Cardiac muscle cell (in vitro differentiated cells and primary cell): ENCODE data around the gene SMTN. TPM values are rescaled to one million over a fixed set of nuclear protein-coding genes. Genes with fewer than 3 reads are reported as not detected.
"Not testable (repeated sequence)": the region's sequence is repeated elsewhere in the genome, so short reads cannot be mapped to it uniquely, and the experiment has no call there.

Experiments
- DNase-seq, 2 donors: peaks; one replicate each; pipeline versions ENCODE4 v3.0.0 to v3.0.0-alpha.2; 2010 to 2017; ENCODE audit warnings: low read depth in 1 of 2, low spot score in 1 of 2
- H3K27ac ChIP-seq: fragments of 200-600 bp; sonication (generic); 2 replicates; pipeline ENCODE4 v1.5.1; 2016
- H3K27me3 ChIP-seq: fragments of 200-600 bp; sonication (generic); 2 replicates; pipeline ENCODE4 v1.6.0; 2016; ENCODE audit warnings: control low read depth
- H3K36me3 ChIP-seq: fragments of 200-600 bp; sonication (generic); 2 replicates; pipeline ENCODE4 v1.5.1; 2016; ENCODE audit warnings: control low read depth
- H3K4me1 ChIP-seq: fragments of 200-600 bp; sonication (generic); 2 replicates; pipeline ENCODE4 v1.8.1; 2017; ENCODE audit warnings: low read depth, mild to moderate bottlenecking, mixed run types
- H3K4me3 ChIP-seq: fragments of 200-600 bp; sonication (generic); 2 replicates; pipeline ENCODE4 v1.5.1; 2016; ENCODE audit warnings: mild to moderate bottlenecking
- H3K9me3 ChIP-seq: fragments of 200-600 bp; sonication (generic); 2 replicates; pipeline ENCODE4 v1.5.1; 2017; ENCODE audit warnings: low read depth, mild to moderate bottlenecking, control low read depth
- CTCF ChIP-seq: IDR thresholded peaks from 2 replicates; pipeline ENCODE4 v1.5.1; 2012; ENCODE audit warnings: low read depth, mild to moderate bottlenecking, low read length
- polyA plus RNA-seq: library from polyadenylated mRNA; unstranded; fragments of >200 nt; fragmentation: Nextera tagmentation; extraction: Ambion mirVana; gene quantifications from 2 replicates; pipeline ENCODE4 v1.2.1, GENCODE V29; 2016
- total RNA-seq: library from RNA; depleted of rRNA; stranded (reverse); fragments of >200 nt; gene quantifications from 2 replicates; pipeline ENCODE4 v1.2.3, GENCODE V29; 2016

SMTN gene
- total and polyA plus RNA-seq, 2 experiments from 2014 or later, result 33.9 to 72.0 TPM

DNA sequence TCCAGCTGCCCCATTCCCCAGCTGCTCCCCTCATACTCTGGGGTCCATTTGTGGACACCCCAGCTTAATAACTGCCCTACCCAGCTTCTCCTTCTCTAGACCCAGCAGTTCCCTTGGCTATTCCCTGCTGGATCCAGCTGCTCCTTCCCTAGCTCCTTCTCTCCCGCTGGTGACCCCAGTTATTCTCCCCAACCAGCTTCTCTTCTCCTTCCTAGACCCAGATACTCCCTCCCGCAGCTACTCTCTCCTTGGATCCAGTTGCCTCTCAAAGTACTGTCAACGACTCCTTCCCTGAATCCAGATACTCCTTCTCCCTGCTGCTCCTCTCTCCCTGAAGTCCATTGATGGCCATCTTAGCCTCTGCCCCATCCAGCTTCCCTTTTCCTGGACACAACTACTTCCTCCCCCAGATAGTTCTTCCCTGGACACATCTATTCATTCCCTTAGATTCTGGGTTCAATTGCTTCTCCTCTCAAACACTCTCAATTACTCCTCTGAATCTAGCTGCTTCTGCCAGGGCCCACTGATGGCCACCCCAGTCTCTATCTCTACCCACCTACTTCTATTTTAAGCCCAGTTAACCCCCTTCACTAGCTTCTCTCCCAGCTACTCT, 14.6 kb downstream of the SMTN start:
- Histone ChIP-seq H3K4me1 (peaks cover 13% of the 10 kb centered on the region), H3K36me3 (no peaks in the 10 kb centered on the region), H3K9me3 (no peaks in the 10 kb centered on the region), H3K27me3 (no peaks in the 10 kb centered on the region), H3K4me3 (no peak overlapping the region), H3K27ac (no peak overlapping the region)
- no peak for TF ChIP-seq CTCF
- no peak for DNase-seq

DNA sequence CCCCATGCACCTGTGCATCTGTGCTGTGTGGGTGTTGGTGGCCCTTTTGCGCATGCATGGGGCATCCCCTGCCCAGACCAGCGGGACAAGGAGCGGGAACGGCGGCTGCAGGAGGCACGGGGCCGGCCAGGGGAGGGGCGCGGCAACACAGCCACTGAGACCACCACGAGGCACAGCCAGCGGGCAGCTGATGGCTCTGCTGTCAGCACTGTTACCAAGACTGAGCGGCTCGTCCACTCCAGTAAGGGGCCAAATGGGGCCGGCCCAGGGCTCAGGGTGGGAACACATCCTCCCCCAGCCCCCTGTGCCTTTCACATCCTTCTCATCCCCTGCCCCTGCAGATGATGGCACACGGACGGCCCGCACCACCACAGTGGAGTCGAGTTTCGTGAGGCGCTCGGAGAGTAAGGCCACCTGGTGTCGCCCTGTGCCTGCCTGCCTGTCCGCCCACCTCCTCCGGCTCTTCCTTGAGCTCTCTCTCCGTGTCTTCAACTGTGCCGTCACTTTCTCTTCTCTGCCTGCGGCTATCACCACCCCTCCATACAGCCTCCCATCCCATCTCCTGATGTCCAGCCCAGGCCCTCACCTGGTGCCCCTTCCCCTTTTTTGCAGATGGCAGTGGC, 15.7 kb downstream of the SMTN start:
- Histone ChIP-seq H3K36me3 (no peaks in the 10 kb centered on the region), H3K27me3 (no peaks in the 10 kb centered on the region)

DNA sequence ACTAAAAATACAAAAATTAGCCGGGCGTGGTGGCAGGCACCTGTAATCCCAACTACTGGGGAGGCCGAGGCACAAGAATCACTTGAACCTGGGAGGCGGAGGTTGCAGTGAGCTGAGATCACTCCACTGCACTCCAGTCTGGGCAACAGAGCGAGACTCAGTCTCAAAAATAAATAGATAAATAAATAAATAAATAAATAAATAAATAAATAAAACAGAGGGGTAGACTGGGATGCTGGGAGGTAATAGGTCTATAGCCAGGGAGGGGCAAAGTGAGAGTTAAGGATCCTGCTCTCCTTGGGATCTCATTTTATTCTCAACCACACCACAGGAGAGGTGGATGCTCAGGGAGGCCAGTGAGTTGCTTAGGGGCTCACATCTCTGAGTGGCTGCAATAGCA, 16.4 kb downstream of the SMTN start:
- H3K4me3 ChIP-seq, H3K27ac ChIP-seq, H3K9me3 ChIP-seq, DNase-seq, H3K36me3 ChIP-seq, H3K27me3 ChIP-seq: not testable (repeated sequence)
- peaks cover 13% of the 10 kb centered on the region for H3K4me1 ChIP-seq

More for the DNA sequence above, 15.7 kb downstream of the SMTN start:
- Histone ChIP-seq H3K9me3 (no peaks in the 10 kb centered on the region), H3K27ac (no peak overlapping the region), H3K4me3 (no peak overlapping the region), H3K4me1 (peaks cover 13% of the 10 kb centered on the region)
- no peak for DNase-seq
- TF ChIP-seq CTCF, result no peak

DNA sequence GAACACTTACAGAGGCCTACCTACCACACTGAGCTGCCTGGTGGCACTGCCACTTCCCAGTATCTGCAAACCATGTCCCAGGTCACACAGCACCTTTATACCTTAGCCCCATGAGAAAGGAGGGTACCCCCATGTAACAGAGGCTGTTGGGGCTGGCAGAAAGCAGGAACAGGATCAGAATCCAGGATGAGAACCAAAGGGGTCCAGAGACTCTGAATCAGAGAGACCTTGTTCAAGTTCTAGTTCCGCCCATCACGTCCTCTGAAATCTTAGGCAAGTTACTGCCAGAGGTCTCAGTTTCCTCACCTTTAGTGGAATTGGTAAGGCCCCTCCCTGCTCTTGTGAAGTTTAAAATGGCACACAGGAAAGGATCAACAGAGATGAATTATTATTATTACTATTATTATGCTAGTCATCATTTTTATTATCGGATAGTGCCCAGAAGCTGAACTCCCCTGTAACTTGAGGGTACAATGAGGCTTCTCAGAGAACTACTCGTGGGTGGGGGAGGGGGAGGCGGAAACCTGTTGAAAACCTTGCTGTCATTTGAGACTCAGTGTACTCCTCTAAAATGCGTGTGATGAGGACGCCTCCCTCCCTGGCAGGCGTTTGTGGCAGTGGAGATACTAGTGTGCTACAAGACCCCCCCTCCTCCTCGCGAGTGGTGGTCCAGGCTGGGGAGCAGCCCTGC, 17.0 kb downstream of the SMTN start:
- Histone ChIP-seq H3K4me1 (peaks cover 8% of the 10 kb centered on the region), H3K36me3 (no peaks in the 10 kb centered on the region), H3K27me3 (no peaks in the 10 kb centered on the region), H3K9me3 (no peaks in the 10 kb centered on the region), H3K4me3 (no peak overlapping the region), H3K27ac (no peak overlapping the region)
- DNase-seq, result no peak
- TF ChIP-seq CTCF, result no peak

GRCh38 chr22:31098632-31099110, 17.6 kb downstream of the SMTN start:
- Histone ChIP-seq H3K4me1 (peaks cover 4% of the 10 kb centered on the region), H3K9me3 (no peaks in the 10 kb centered on the region), H3K27ac (no peak overlapping the region), H3K36me3 (no peaks in the 10 kb centered on the region), H3K27me3 (no peaks in the 10 kb centered on the region), H3K4me3 (no peak overlapping the region)
- TF ChIP-seq CTCF, result no peak
- DNase-seq, result peak in 1 of 2 donors; percentile 70

- H3K27me3 ChIP-seq, result no peaks in the 10 kb centered on the region
- DNase-seq, result no peak
- H3K4me1 ChIP-seq, result peaks cover 4% of the 10 kb centered on the region
- H3K27ac ChIP-seq, result no peak overlapping the region
- no peaks in the 10 kb centered on the region for H3K36me3 ChIP-seq
- no peak overlapping the region for H3K4me3 ChIP-seq
- no peak for TF ChIP-seq CTCF
- no peaks in the 10 kb centered on the region for H3K9me3 ChIP-seq
Observed at GRCh38 chr22:31099386-31099785, 18.3 kb downstream of the SMTN start.
